HG02642 (cell line): ENCODE data around the gene NUAK1.

Source experiments
- ATAC-seq: cut with Tn5 transposase; IDR thresholded peaks from one replicate; pipeline ENCODE4 v1.9.1; 2021; ENCODE audit warnings: mild to moderate bottlenecking; ENCODE audit not compliant: unreplicated experiment, poor library complexity

Gene NUAK1

GRCh38 chr12:106088246-106088808 lies 50.4 kb downstream of the NUAK1 start:
- ATAC-seq: no peak

DNA sequence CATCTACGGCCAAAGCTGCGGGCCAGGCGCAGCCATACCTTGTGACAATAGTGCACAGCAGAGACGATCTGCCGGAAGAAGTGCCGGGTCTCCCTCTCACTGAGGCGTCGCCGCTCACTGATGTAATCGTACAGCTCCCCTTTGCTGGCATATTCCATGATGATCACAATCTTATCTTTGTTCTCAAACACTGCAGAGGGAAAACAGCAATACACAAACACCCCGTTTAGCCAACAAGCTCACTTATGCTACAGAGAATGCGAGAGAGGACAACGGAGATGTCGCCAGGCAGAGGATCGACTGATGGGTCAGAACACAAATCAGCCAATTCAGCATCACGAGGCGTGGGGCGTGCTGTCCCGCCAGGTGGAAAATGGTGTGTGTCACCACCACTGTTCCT lies 52.1 kb downstream of the NUAK1 start:
- no peak for ATAC-seq

- no peak for ATAC-seq
These were observed 53.5 kb downstream of the NUAK1 start for GRCh38 chr12:106085213-106085612.

GRCh38 chr12:106084759-106085158 lies 54.0 kb downstream of the NUAK1 start:
- no peak for ATAC-seq

GRCh38 chr12:106084014-106084671 lies 54.6 kb downstream of the NUAK1 start:
- ATAC-seq: no peak

DNA sequence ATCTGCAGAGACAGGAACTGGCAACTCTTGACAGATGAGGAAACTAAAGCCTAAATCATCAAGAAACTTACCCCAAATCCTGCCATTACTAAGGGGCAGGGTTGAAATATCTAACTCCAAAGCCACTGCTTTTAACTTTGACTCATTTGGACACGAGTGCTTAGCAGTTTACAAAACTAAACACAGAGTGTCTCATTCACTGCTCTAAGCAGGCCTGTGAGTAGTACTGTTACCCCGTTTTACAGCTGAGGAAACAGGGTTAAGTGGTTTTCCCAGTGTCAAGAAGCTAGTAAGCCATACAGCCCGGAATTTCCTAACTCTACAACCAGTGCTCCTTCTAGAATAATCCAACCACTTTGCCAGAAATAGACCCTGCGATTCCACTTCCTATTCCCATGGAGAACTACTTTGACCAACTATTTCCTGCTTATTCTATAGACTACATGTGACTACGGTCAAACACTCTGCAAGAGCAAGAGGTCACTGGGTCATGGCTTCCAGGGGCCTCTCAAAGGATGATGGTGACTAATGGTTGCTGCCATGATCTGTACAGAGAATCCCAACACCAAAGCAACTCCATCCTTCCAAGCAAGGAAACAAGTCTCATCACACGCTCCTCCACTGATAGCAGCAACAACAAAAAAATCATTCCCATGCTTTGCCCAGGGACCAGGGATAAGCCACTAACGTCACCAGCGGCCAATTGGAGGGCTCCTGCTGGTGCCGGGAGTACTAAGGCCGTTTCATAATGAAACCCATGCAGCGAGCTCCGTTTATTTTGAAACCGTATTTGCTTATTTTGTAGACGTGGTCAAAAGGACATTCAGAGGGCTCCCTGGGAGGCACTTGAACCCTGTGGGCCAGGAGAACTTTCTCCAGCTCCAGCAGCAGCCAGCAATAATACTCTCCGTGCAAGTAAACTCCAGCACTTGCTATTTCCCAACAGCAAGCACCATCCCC lies 56.3 kb downstream of the NUAK1 start:
- ATAC-seq: no peak

- no peak for ATAC-seq
These were observed 57.1 kb downstream of the NUAK1 start for GRCh38 chr12:106081606-106082005.

- ATAC-seq: no peak
These were observed 58.0 kb downstream of the NUAK1 start for GRCh38 chr12:106080791-106081170.

- ATAC-seq: no peak
These were observed 58.5 kb downstream of the NUAK1 start for GRCh38 chr12:106080041-106080790.

DNA sequence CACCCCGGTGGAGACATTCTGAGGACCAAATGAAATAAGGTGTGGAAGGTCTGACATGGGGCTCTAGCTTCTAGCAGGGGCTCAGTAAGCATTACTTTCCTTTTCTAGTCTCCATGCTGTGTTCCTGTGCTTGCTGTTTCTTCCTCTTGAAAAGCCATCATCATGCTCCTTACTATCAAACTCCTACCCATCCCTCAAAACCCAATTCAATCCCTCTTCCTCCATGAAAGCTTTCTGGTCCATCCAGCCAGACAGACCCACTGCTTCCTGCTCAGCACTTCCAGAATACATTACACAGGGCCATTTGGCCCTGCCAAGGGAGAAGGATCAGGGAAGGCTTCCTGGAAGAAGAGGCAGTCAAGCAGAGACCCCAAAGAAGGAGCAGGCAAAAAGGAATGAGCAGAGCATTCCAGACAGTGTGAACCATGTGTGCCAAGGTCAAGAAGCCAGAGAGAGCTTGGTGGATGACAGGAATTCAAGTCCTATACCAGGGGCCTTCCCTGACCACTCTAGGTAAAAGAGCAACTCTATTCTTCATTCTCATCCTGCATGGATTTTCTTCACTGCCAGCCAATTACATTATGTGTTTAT lies 59.5 kb downstream of the NUAK1 start:
- no peak for ATAC-seq

GRCh38 chr12:106078358-106079010 lies 60.3 kb downstream of the NUAK1 start:
- ATAC-seq: no peak

DNA sequence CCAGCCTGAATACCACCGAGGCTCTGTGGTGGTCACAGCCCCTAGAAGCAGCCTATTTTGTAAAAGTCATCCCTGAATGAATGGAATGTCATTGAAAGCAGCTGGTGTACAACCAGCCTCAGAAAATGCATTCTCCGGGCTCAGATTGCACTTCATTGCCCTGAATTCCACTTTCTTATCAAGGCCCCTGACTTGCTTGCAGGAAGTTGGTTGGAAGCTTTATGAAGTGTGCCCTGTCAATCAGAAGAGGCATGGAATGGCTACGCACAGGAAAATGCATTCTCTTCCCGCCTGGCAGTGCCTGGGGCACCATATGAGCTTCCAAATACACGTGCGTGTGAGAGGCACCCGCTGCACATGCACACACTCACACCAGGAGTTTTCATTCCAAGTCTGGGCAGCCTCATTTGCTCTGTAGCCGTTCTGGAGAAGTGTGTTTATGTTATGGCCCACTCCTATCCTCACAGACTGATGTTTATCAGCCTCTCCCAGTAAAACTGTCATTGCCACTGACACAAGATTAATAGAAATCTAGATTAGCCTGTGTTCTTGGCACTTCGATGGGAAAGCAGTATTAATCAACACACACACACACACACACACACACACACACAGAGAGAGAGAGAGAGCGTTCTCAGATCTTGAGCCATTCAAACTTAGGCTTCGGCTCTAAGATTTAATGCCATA lies 63.9 kb downstream of the NUAK1 start:
- ATAC-seq: no peak

GRCh38 chr12:106074361-106074705 lies 64.4 kb downstream of the NUAK1 start:
- no peak for ATAC-seq

DNA sequence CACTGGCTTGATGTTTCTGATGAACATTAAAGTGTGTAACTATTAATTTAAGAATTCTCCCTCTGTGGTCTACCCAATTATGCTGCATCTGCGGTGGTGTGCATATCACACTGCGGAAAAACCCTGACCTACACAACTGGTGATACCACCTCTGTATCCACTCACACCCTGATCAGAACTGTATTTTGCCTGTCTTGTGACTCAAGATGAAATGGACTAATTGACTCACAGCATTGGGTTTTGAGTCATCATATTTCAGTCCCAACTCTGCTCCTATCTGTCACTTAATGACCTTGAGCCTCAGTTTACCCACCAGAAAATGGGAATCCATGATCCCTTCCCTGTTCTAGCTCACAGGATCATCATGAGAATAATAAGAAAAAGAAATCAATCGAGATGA lies 65.6 kb downstream of the NUAK1 start:
- no peak for ATAC-seq

DNA sequence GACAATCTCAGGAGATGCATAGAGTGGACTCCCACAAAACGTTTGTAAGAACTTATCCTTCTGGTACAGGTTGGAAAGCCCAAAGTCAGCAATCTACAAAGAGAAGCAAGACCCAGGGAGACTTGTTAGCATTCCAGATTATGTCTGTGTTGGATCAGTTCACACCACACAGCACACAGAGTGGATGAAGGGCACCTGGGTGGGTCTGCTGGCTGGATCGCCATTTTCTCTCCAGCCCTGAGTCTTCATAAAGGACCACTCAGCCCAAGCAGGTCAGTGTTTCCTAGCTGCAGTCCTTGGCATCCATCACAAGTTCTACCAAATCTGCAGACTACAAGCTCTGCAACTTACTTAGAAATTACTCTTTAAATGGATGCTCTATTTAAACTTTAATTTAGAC lies 66.0 kb downstream of the NUAK1 start:
- ATAC-seq: no peak

DNA sequence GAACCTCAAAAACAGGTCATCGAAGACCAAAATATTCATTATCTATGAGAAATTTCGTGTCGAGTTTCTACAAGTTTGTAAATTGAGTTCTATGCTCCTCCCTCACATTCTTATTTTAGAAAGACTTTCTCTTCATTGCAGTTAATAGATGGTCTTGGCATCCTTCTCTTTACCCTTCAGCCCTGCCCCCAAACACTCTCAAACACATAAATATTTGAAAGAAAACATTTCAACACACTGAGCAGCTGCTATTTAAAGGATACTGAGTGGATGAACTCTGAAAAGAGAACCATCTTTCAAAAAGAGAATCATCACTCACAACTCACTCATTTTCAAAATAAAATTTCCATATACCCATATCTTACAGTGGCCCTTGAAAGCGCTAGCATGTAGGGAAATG lies 67.1 kb downstream of the NUAK1 start:
- no peak for ATAC-seq

- ATAC-seq: no peak
These were observed 68.1 kb downstream of the NUAK1 start for GRCh38 chr12:106070611-106071010.

GRCh38 chr12:106070147-106070546 lies 68.6 kb downstream of the NUAK1 start:
- no peak for ATAC-seq

DNA sequence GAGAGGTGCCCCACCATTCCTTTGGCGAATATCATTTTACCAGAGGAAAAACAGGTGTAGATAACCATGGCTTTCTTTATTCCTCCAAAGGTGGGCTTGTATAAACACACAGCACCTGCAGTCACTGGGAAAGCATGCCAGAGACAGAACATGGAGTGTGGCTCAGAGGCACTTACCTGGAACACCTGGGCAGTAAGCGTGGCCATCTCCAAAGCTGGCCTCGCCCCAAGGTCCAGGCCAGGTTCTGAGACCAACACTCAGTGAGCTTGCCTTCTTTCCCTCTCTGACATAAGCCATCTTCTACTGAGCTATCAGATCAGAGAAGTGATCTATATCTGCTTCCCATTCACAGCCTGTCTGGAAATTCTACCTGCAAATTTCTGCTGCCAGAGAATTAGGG lies 70.5 kb downstream of the NUAK1 start:
- no peak for ATAC-seq
